Measurements from ENCODE around the gene TMPRSS11E.

Gene TMPRSS11E

GRCh38 chr4:68416591-68416990 lies 30.7 kb upstream of the TMPRSS11E start:
- ChIA-PET POLR2A (no interaction called here), CTCF (no interaction called here)
- H3K9me3 ChIP-seq (ENCODE audit: control insufficient read depth, insufficient read depth, low read depth, low read length) = no peaks in the 10 kb centered on the region
- H3K27ac ChIP-seq (ENCODE audit: extremely low read depth, low read depth, low read length) = no peak overlapping the region
- H3K4me1 ChIP-seq (ENCODE audit: control insufficient read depth, insufficient read depth, low read length) = no peaks in the 10 kb centered on the region
- no peak overlapping the region for H3K4me3 ChIP-seq (ENCODE audit: low read depth, low read length)
- no peaks in the 10 kb centered on the region for H3K36me3 ChIP-seq (ENCODE audit: control insufficient read depth in 2 of 2, insufficient read depth in 1 of 2, low read length in 2 of 2)
- TF ChIP-seq ZBTB44 (tag by site-specific recombination; IDR thresholded peaks at IDR 0.05) (no peak), ZXDB (tag by site-specific recombination; IDR thresholded peaks at IDR 0.05) (no peak), SETDB1 (IDR thresholded peaks at IDR 0.05; ENCODE audit: insufficient read length, low read length) (no peak)

- CTCF ChIA-PET = no interaction called here
- H3K27ac ChIP-seq (ENCODE audit: extremely low read depth, low read depth, low read length) = no peak overlapping the region
- H3K9me3 ChIP-seq (ENCODE audit: control insufficient read depth, insufficient read depth, low read depth, low read length) = no peaks in the 10 kb centered on the region
- H3K4me1 ChIP-seq (ENCODE audit: control insufficient read depth, insufficient read depth, low read length) = no peaks in the 10 kb centered on the region
- H3K4me3 ChIP-seq (ENCODE audit: low read depth, low read length) = no peak overlapping the region
- POLR2A ChIA-PET = no interaction called here
- no peaks in the 10 kb centered on the region for H3K36me3 ChIP-seq (ENCODE audit: control insufficient read depth in 2 of 2, insufficient read depth in 1 of 2, low read length in 2 of 2)
- TF ChIP-seq ZNF394 (tag by site-specific recombination; IDR thresholded peaks at IDR 0.05; ENCODE audit: borderline replicate concordance) (no peak), WT1 (tag by site-specific recombination; IDR thresholded peaks at IDR 0.05) (no peak), ZNF10 (tag by site-specific recombination; IDR thresholded peaks at IDR 0.05) (no peak), MYNN (tag by site-specific recombination; IDR thresholded peaks at IDR 0.05; ENCODE audit: borderline replicate concordance) (no peak), ZSCAN23 (tag by site-specific recombination; IDR thresholded peaks at IDR 0.05) (no peak), KLF7 (tag by site-specific recombination; IDR thresholded peaks at IDR 0.05; ENCODE audit: borderline replicate concordance) (no peak), ZNF37A (tag by site-specific recombination; IDR thresholded peaks at IDR 0.05) (no peak), ZNF704 (tag by site-specific recombination; IDR thresholded peaks at IDR 0.05) (no peak)
Observed at GRCh38 chr4:68426516-68426915, 20.7 kb upstream of the TMPRSS11E start.

GRCh38 chr4:68430337-68430736 lies 16.9 kb upstream of the TMPRSS11E start:
- no peak overlapping the region for H3K4me3 ChIP-seq (ENCODE audit: low read depth, low read length)
- POLR2A ChIA-PET = no interaction called here
- no peak overlapping the region for H3K27ac ChIP-seq (ENCODE audit: extremely low read depth, low read depth, low read length)
- no peaks in the 10 kb centered on the region for H3K36me3 ChIP-seq (ENCODE audit: control insufficient read depth in 2 of 2, insufficient read depth in 1 of 2, low read length in 2 of 2)
- CTCF ChIA-PET = no interaction called here
- H3K9me3 ChIP-seq (ENCODE audit: control insufficient read depth, insufficient read depth, low read depth, low read length) = no peaks in the 10 kb centered on the region
- no peaks in the 10 kb centered on the region for H3K4me1 ChIP-seq (ENCODE audit: control insufficient read depth, insufficient read depth, low read length)
- TF ChIP-seq SETDB1 (IDR thresholded peaks at IDR 0.05; ENCODE audit: insufficient read length, low read length) = no peak
- no peak for TF ChIP-seq ZBTB20 (tag by site-specific recombination; IDR thresholded peaks at IDR 0.05)
- TF ChIP-seq ZBTB8A (tag by site-specific recombination; IDR thresholded peaks at IDR 0.05) = no peak
- no peak for TF ChIP-seq ZNF521 (tag by site-specific recombination; IDR thresholded peaks at IDR 0.05)
- TF ChIP-seq, protein P1, sequence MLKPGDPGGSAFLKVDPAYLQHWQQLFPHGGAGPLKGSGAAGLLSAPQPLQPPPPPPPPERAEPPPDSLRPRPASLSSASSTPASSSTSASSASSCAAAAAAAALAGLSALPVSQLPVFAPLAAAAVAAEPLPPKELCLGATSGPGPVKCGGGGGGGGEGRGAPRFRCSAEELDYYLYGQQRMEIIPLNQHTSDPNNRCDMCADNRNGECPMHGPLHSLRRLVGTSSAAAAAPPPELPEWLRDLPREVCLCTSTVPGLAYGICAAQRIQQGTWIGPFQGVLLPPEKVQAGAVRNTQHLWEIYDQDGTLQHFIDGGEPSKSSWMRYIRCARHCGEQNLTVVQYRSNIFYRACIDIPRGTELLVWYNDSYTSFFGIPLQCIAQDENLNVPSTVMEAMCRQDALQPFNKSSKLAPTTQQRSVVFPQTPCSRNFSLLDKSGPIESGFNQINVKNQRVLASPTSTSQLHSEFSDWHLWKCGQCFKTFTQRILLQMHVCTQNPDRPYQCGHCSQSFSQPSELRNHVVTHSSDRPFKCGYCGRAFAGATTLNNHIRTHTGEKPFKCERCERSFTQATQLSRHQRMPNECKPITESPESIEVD (tag by site-specific recombination; IDR thresholded peaks at IDR 0.05) = no peak
- TF ChIP-seq ZNF23 (tag by site-specific recombination; IDR thresholded peaks at IDR 0.05; ENCODE audit: borderline replicate concordance) = no peak
- TF ChIP-seq, protein P2, sequence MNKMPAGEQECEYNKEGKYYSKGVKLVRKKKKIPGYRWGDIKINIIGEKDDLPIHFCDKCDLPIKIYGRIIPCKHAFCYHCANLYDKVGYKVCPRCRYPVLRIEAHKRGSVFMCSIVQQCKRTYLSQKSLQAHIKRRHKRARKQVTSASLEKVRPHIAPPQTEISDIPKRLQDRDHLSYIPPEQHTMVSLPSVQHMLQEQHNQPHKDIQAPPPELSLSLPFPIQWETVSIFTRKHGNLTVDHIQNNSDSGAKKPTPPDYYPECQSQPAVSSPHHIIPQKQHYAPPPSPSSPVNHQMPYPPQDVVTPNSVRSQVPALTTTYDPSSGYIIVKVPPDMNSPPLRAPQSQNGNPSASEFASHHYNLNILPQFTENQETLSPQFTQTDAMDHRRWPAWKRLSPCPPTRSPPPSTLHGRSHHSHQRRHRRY (tag by site-specific recombination; IDR thresholded peaks at IDR 0.05) = no peak
- TF ChIP-seq ZFP41 (tag by site-specific recombination; IDR thresholded peaks at IDR 0.05; ENCODE audit: borderline replicate concordance) = no peak
- TF ChIP-seq ZSCAN30 (tag by site-specific recombination; IDR thresholded peaks at IDR 0.05) = no peak
- TF ChIP-seq, protein P3, sequence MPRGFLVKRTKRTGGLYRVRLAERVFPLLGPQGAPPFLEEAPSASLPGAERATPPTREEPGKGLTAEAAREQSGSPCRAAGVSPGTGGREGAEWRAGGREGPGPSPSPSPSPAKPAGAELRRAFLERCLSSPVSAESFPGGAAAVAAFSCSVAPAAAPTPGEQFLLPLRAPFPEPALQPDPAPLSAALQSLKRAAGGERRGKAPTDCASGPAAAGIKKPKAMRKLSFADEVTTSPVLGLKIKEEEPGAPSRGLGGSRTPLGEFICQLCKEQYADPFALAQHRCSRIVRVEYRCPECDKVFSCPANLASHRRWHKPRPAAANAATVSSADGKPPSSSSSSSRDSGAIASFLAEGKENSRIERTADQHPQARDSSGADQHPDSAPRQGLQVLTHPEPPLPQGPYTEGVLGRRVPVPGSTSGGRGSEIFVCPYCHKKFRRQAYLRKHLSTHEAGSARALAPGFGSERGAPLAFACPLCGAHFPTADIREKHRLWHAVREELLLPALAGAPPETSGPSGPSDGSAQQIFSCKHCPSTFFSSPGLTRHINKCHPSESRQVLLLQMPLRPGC (tag by site-specific recombination; IDR thresholded peaks at IDR 0.05) = no peak
- TF ChIP-seq BCL6B (tag by site-specific recombination; IDR thresholded peaks at IDR 0.05) = no peak
